Activated T-cell treated with anti-CD3 and anti-CD28 coated beads for 4 hours (primary cell): Measurements from ENCODE around the gene TRIO.

Source experiments
- DNase-seq: peaks from one replicate; pipeline ENCODE4 v3.0.0-alpha.2; 2020

Gene TRIO

DNA sequence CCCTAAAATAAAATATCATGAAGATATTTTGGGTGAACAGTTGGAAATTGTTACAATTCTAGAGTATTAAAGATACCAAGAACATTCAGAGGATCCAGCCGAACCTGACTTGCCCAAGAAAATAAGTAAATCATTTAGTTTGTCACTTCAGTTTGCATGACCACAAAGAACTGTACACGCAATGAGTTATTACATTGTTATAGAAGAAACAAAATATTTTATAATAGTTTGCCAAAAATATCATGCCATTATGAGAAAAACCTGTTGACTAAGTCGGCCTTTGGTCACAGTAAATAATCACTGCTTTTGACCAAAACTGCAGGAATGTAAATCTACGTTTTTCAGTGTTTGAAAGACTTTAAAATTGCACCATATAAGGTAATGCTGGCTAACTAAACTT lies 27.9 kb downstream of the TRIO start:
- DNase-seq: no peak

DNA sequence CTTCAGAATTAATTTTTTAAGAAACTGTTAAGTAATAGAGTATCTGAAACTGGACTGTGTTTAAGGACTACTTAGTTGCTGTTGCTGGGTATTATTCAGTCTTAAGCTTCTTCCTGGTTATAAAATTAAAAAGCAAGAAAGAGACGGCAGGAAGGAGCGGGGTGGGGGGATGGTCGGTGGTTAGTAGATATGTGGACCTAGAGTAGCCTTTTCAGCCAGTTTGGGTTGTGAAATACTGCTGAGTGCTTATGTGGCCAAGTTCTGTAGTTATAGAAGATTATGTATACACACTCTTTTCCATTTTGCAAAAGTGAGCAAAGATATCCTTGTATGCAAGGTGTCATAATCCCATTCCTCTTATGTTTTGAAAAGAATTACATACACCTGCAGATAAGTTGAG lies 28.5 kb downstream of the TRIO start:
- DNase-seq: no peak

DNA sequence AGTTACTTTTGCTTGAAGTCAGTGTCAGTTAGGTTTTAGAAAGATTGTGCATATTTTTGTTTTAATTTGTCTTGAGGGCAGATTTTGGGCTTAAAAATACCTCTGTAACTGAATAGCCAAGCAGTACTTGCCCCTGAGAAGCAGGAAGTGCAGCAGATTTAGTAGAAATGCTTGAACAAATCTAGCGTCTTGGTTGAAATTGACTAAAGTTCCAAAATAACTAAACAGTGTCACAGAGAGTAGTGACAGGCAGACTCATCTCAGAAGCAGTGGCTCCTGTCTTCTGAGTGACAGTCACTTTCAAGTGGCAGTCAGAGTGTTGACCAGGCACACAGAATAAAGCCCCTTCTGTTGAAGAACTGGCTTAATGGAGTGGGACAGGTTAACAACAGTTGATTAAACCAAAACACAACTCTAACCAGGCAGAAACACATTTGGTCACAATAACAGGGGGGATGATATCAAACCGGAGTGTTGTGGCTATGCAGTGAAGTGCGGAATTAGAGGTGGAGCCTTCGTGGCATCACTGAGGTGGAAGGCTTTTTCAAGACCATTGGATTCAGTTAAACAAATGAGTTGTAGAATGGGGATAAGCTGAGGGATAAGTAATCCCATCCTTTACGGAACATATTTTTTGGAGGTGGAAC lies 29.1 kb downstream of the TRIO start:
- no peak for DNase-seq

DNA sequence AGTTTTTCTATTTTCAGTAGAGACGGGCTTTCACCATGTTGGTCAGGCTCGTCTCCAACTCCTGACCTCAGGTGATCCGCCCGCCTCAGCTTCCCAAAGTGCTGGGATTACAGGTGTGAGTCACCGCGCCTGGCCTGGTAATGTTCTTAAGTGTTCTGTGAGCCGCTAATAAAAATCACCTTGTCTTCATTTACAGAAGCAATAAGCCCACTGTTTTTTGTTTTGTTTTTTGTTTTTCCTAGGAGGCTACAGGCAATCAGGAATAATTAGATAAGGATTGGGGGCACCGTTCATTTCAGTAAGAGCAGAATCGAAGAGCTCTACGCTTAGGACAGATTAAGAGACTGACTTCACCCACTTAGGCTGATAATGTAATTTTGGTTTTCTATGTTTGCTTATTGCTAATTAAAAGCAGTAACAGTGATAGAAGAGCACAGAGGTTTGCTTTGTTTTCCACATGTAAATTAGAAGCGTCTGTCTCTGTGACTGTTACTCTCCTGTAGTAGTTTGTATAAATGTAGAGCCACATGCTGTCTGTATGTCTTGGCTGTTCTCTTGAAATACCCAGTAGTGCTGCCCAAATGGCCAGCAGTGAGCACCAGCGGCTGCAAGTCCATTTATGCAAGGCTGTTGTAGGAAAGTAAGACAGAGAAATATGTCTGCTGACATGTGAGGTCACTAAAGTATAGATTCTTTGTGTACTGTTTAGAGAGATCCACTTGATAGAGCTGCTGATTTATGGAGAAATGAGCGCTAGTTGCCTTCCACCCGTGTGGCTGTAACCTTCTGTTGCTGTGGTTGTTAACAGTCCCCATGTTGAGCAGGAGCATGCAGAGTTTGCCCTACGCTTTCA lies 30.5 kb downstream of the TRIO start:
- DNase-seq: no peak

DNA sequence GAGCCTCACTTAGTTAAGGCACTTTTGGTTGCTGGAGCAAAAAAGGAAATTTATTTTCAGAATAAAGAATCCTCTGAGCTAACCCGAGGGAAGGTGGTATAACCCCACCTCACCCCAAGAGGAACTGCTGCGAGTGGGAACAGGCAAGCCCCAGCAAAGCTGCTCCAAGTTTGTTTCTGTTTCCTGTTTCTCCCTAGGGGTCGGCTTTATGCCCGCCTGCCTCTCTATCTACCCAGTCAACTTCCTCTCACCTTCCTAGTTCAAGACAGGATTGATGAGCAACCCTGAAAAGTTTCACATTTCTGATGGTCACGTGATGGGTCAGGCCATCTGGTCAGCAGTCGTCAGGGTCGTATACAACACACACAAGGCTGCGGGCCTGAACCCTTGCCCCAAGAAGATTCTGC lies 31.1 kb downstream of the TRIO start:
- DNase-seq: no peak

DNA sequence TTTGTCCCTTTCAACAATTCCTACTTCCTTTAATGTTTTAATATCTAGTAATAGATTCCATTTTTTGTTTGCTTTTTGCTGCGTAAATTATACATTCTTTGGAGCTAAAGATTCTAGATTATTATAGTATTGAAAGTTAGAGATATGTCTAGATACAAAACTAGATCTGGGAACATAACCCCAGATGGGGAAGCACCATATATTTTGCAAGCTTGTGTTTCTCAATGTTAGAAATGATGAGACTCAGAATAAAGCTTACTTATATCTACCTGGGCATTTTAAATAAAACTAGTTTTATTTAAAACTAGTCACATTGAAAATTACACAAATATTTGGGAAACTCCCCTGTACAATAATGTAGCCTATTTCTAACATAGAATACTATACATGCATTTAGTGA lies 32.2 kb downstream of the TRIO start:
- DNase-seq: no peak

DNA sequence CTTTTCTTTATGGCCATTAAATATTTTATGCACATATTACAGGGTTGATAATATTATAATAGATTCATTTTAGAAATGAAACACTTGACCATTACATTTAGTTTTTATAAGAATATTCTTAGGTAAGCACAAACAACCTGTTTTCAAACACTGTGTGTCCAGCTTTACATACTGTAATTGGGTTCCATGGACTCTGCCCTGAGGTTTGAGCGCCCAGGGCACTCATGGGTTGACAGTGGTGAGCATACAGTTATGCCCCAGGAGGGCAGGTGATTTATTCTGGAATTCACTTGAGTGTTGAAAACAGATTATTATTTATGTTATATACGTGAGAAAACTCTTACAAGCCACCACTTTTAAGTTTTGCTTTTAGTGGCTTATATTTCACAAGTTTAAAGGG lies 33.7 kb downstream of the TRIO start:
- DNase-seq: no peak

DNA sequence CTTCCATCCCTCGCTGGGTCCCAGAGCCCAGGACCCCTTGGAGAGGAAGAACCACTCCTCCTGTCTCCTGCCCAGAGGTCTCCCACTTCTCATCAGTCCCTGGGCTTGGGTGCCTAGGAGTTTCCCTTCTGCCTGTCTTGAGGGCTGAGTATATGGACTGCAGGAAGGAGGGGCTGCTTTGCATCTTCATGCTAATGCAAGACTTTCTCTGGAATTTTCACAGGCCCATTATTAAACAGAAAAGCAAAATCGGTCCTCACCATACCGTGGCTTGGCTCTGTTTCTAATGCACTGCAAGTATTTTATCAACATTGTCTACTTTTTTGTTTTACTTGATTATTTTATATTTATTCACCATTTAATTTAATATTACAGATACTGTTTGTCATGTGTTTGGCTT lies 34.5 kb downstream of the TRIO start:
- no peak for DNase-seq

DNA sequence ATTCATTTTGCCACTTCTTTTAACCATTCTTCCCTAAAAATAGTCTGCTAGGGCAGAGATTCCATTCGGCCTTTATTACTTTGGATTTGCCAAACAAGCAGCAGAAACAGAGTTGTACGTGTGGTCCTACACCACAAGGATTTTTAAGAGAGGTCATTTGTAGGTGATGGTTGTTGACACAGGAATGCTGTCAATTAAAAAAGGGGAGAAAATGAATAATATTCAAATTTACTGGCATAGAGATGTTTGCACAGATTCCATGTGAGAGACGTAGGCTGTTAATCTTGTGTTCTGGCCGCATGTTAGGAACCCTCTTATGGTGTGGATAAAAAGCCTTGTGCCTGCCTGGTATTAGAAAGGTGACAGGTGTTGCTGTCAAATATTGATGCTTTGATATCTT lies 34.9 kb downstream of the TRIO start:
- no peak for DNase-seq

DNA sequence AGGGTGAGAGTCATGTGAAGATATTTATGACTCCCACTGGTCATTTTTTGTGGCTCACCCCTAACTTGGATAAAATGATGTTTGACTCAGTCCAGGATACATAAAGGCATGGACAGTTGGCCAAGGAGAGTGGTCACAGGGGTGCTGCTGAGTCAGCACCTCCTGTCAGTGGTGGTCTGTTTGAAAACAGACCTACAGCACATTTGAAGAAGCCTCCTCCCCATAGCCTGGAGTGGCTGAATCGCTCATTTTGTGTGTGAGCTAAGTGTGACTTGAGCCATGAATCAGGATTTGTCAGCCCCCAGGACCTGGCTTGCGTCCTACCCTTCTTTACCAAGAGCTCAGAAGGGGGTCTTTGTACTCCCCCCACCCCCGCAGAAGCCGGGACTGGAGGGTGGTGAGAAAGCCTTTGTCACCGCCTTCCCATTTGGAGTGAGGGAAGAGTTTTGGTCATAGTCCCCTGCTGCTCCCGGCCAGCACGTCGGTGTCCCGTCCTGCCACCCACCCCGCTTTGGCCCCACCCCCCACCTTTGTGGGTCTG lies 35.6 kb downstream of the TRIO start:
- DNase-seq: no peak

DNA sequence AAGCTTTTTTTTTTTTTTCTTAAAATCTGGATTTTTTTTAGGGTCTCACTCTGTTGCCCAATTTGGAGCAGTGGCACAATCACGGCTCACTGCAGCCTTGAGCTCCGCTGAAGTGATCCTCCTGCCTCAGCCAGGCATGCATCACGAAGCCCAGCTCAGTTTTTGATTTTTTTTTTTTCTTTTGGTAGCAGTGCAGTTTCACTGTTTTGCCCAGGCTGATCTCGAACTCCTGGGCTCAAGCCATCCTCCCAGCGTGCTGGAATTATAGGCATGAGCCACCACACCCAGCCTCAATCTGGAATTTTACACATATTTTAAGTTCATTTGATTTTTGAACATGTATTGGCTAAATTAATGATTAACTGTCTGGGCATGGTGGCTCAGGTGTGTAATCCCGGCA lies 36.3 kb downstream of the TRIO start:
- no peak for DNase-seq

DNA sequence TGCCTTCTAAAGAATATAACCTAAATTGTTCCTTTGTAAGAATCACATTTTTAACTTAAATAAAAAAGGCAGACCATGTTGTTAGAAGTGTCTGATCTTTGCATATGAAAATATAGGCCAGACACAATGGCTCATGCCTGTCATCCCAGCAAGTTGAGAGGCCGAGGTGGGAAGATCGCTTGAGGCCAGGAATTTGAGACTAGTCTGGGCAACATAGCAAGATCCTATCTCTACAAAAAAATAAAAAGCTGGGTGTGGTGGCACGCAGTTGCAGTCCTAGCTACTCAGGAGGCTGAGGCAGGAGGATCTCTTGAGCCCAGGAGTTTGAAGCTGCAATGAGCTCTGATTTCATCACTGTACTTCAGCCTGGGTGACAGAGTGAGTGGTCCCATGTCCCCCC lies 37.3 kb downstream of the TRIO start:
- DNase-seq: no peak

DNA sequence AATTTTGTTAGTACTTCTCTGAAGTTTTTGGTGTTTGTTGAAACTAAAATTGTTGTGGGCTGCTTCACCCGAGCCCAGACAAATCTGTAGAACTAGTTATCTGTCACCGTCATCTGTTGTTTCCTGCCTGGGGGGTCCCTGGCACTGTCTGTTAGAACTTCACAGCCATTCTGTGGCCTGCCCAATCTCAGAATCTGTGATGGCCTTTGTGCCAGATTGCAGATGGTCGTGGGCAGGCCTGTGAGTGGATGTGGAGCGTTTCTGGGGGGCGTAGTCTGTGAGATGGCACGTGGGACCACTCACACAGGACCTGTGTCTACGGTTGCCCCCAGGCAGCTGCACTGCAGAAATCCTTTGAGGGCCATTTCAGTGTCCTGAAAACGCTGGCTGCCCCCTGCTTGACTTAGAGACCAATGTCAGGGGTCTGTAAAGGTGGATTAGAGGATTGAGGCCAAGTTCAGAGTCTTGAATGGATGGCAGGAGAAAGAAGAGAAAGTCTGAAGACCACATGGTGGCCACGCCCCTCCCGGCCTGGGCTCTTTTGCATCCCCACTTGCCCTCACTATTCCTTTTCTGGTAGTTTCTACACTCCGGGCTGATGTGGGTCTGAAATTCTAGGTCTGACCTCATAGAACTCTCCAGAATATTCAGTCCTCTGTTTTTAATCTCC lies 38.3 kb downstream of the TRIO start:
- DNase-seq: no peak

DNA sequence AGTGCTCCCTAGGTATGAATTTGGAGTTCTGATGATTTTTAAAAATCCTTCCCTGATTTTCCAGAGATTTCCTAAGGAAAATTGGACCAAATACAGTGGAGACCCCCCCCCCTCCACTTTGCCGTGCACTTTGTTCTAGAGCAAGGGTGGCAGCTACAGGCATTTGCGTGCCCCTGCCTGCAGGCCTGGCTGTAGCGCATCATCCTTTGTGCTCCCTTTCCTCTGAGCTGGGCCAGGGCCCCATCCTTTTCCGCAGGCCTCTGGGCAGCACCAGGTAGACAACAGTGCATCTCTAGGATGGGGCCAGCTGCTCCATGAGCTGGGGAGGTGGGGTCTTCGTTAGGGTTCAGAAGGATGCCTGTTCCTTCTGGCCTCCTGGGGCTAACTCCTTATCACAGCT lies 39.6 kb downstream of the TRIO start:
- DNase-seq: no peak

DNA sequence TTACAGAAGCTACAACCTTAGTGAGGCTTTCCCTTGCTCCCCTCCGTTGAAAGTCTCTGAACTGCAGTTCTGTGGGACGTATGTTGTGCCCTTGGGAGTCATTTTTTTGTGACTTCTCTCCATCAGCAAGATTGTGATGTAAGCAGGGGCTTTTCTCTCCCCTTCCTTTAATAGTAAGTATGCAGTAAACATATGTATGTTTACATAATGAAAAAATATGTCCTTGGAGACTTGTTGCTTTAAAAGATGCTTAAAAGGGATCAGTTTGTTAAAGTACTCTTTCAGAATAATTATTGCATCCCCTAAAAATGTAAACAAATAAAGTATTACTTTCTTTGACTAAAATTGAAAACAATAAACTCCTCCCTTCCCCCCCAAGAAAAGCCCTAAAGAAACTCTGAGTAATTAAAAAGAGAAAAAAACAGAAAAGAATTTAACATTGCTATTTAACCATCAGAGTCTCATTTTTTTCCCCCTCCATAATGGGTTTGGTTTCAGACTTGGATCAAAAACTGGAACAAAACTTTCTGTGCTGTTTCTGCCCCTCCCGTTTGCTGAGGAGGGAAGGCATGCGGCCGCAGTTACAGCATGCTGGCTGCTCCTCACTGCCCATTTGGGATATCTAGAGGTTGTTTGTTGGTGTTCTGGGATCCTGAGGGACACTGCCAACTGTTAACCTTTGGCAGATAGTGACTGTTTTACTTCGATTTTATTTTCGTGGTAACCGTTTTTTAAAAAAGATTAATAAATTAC lies 40.2 kb downstream of the TRIO start:
- DNase-seq: no peak

DNA sequence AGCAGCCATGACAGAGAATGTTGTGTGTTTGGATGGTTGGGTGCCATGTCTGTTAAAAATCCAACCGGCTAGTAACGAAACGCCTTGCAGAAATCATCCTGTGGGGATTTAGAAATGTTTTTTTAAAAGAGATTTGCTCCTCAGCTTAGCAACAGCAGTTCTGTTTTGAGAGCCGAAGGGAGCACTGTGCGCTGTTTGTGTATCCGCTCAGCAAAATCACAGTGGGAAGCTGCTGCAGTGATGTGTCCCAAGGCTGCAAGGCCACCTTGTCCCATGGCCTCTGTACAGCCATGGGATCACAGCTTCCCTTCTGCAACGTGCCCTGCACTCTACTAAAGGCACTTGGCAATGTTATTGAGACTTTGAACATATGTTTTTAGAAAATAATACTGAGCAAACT lies 40.9 kb downstream of the TRIO start:
- no peak for DNase-seq

DNA sequence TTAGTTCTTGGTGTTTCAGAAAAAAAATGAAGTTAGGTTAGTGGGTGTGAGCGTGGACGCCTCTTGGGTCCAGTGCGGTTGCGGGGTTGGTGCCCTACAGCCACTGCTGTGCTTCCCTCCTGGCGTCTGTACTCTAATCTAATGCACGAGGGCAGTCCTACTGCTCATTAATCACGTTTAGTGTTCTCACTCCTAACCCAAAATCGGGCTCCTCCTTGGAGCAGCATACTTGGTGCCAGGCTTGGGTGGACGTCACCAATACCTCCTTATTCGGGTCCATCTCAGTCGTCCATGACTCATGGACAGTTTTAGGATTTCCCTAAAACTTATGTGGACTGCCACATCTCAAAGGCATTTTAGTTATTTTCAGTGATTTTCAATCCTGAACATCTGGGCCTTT lies 41.6 kb downstream of the TRIO start:
- DNase-seq: no peak

DNA sequence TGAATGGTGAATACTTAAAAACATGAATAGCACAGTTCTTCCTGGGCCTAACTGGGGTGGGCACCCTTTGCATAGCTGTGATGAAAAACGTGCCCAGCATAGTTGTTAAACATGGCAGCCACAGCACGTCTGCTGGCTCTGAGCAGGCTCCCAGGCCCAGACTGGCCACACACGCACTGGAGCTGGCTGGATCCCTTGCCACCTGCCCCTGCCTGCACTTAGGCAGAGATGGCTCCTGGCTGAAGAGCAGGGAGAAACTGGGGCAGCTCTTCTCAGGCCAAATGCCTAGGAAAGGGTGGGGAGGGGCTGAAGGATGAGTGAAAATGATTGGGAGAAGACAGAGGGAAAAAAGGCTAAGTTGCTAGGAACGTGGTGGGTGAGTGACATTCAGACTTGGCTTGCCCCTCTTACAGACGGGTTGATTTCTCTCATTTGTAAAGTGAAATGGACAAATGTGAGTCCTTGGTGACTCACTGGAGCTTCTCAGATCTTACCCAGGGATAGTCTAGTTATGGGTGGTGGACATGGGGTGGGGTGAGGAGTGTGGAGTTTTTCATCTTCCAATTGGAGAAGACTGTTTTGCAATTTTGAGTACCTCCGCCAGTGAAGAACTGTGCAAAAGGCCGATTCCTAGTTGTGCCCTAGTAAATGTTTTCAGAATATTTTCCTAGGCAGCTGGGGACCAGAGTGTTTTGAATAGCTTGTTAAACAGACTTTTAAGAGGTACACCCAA lies 42.4 kb downstream of the TRIO start:
- no peak for DNase-seq

DNA sequence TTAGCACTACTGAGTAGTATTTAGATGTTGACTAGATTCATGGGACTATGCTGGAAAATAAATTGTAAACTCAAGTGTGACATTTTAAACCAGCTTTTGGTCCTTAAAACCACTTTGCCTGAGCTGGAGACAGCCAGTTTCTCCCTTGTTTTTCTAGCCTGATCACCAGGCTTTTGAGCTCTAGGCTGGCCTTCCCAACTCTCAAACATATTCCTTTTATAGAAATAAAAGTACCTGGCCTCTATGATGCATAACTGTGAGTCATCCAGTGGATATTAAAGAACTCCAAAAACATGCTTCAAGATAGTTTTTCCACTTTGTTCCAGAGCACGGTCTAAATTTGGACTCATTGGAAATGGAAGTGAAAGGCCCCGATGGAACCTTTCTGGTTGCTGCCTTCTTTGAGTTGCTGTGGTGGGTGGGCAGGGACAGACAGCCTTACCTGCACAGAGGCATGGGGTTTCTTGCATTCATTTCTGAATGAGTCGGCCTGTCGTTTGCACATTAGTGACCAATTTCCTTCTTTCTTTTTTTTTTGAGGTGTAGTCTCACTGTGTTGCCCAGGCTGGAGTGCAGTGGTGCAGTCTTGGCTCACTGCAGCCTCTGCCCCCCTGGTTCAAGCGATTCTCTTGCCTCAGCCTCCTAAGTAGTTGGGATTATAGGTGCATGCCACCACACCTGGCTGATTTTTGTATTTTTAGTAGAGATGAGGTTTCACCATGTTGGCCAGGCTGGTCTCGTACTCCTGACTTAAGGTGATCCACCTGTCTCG lies 43.1 kb downstream of the TRIO start:
- DNase-seq: no peak

DNA sequence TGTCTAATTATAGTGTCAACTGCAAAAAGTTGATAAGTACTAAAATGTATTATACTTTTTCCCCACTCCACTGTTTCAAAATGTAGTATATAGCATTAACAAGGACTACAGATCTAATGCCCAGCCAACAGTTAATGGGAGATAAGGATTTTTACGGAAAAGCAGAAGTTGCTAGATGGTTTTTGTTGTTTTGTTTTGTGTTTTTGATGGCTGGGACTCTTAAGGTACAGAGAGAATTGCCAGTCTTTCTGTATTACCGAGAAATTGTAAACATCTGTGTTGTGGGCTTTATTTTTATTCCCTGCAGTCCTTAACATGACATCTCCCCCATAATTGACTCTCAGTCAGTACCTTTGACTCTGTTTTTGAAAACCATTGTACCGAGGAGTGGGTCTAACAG lies 44.0 kb downstream of the TRIO start:
- no peak for DNase-seq

DNA sequence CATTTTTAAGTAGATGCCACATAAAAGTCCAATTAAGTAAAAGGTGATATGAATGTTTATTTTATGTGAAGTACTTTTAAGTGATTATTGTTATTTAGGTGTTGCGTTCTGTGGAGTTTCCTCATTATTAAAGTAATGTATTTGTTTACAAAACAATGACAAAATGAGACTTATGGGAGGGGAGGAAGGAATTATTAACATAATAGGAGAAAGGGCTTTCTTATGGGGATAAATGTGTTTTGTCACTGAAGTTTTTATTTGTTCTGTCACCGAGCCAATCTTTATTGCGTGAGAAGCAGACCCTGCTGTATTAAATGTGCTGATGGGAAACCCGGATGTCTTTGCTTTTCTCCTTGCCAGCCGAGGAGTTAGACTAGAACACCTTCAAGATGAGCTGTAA lies 44.5 kb downstream of the TRIO start:
- no peak for DNase-seq

DNA sequence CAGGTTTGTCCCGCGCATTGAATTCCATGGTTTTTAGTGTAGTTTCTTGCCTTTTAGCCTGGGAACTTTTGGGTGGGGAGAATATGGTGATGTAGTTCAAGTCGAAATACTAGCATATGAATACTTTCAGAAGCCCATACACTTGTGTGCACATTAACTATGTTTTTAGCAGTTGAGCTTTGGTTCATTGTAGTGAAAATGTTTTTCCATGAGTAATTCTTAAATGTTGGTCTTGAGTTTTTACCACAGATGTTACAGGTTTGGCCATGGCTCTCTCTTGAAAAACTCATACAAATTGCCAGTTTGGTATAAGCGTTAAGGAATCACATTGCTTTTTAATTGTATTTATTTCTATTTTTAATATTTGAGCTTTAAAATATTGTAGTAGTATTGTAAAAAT lies 45.6 kb downstream of the TRIO start:
- DNase-seq: no peak
